Measurements from ENCODE around the gene ASPHD1.
"Not testable (repeated sequence)": the region's sequence is repeated elsewhere in the genome, so short reads cannot be mapped to it uniquely, and the experiment has no call there.

The ASPHD1 gene

GRCh38 chr16:29868396-29869009 is 31.8 kb upstream of the ASPHD1 start:
- H3K4me3 ChIP-seq (replicated peaks; ENCODE audit: low read depth, low read length), result no peak overlapping the region
- TF ChIP-seq CTCF (IDR thresholded peaks at IDR 0.05; ENCODE audit: low read length, missing control alignments), result no peak
- DNase-seq (ENCODE audit: low read depth), result no peak

GRCh38 chr16:29869067-29869466 is 31.2 kb upstream of the ASPHD1 start:
- not testable (repeated sequence) for DNase-seq (ENCODE audit: low read depth); H3K4me3 ChIP-seq (replicated peaks; ENCODE audit: low read depth, low read length)

- DNase-seq (ENCODE audit: low read depth), result no peak
- no peak for TF ChIP-seq CTCF (IDR thresholded peaks at IDR 0.05; ENCODE audit: low read length, missing control alignments)
- H3K4me3 ChIP-seq (replicated peaks; ENCODE audit: low read depth, low read length), result no peak overlapping the region
Observed at GRCh38 chr16:29871822-29872546, 28.3 kb upstream of the ASPHD1 start.

GRCh38 chr16:29873319-29873718 is 27.0 kb upstream of the ASPHD1 start:
- no peak for DNase-seq (ENCODE audit: low read depth)
- H3K4me3 ChIP-seq (replicated peaks; ENCODE audit: low read depth, low read length), result no peak overlapping the region
- no peak for TF ChIP-seq CTCF (IDR thresholded peaks at IDR 0.05; ENCODE audit: low read length, missing control alignments)

- DNase-seq (ENCODE audit: low read depth), result no peak
- no peak overlapping the region for H3K4me3 ChIP-seq (replicated peaks; ENCODE audit: low read depth, low read length)
Observed at GRCh38 chr16:29875206-29875605, 25.1 kb upstream of the ASPHD1 start.

GRCh38 chr16:29876217-29876593 is 24.1 kb upstream of the ASPHD1 start:
- no peak for DNase-seq (ENCODE audit: low read depth)
- peak overlapping the region; percentile 21 for H3K4me3 ChIP-seq (replicated peaks; ENCODE audit: low read depth, low read length)
- no peak for TF ChIP-seq CTCF (IDR thresholded peaks at IDR 0.05; ENCODE audit: low read length, missing control alignments)

More at GRCh38 chr16:29875206-29875605, 25.1 kb upstream of the ASPHD1 start:
- TF ChIP-seq CTCF (IDR thresholded peaks at IDR 0.05; ENCODE audit: low read length, missing control alignments), result no peak

- DNase-seq (ENCODE audit: low read depth), result no peak
- peak overlapping the region; percentile 21 for H3K4me3 ChIP-seq (replicated peaks; ENCODE audit: low read depth, low read length)
- no peak for TF ChIP-seq CTCF (IDR thresholded peaks at IDR 0.05; ENCODE audit: low read length, missing control alignments)
Observed at GRCh38 chr16:29876594-29877249, 23.6 kb upstream of the ASPHD1 start.
